Right cardiac atrium (tissue), 5 donors: Measurements from ENCODE around the gene ZNF764. TPM values are rescaled to one million over a fixed set of nuclear protein-coding genes. Genes with fewer than 3 reads are reported as not detected.
A peak's percentile ranks its signal among the peaks of the same experiment; 100 is the strongest.

Experiments
- ATAC-seq, 2 donors: fragments of 200-7000 bp; cut with Tn5 transposase; one replicate each; pipeline versions ENCODE4 v1.8.0 to v1.9.1; 2020; ENCODE audit warnings: moderate library complexity in 2 of 2, mild to moderate bottlenecking in 1 of 2
- DNase-seq, 3 donors: peaks; one replicate each; pipeline ENCODE4 v3.0.0-alpha.2; 2020
- H3K27ac ChIP-seq: one replicate; pipeline ENCODE4 v1.5.1; 2013; ENCODE audit warnings: mild to moderate bottlenecking, low read length, control low read depth, moderate library complexity
- H3K27me3 ChIP-seq: one replicate; pipeline ENCODE4 v1.6.1; 2013; ENCODE audit not compliant: control insufficient read depth, insufficient read depth
- H3K4me1 ChIP-seq: one replicate; pipeline ENCODE4 v1.6.1; 2013; ENCODE audit warnings: low read length; ENCODE audit not compliant: control insufficient read depth, insufficient read depth
- H3K4me3 ChIP-seq: one replicate; pipeline ENCODE4 v1.5.1; 2013; ENCODE audit warnings: low read length, control low read depth
- H3K9me3 ChIP-seq: one replicate; pipeline ENCODE4 v1.6.1; 2013; ENCODE audit warnings: low read length; ENCODE audit not compliant: control insufficient read depth
- WGBS: extraction: QIAGEN DNeasy Blood & Tissue Kit; methylation state at CpG from one replicate; pipeline ENCODE4 v1.1.7; 2013; 5-methylcytosine and 5-hydroxymethylcytosine counted together
- intact Hi-C, 4 donors: fragments of 100-400 bp; cut with DNase I; formaldehyde crosslinking; loops; one replicate each; pipeline versions ENCODE4 v1.11.0 to v1.14.0; 2022 to 2023
- polyA plus RNA-seq: library from polyadenylated mRNA; stranded (reverse); fragments of 200-250 nt; gene quantifications from one replicate; pipeline ENCODE4 v1.2.3, GENCODE V29; 2013
- total RNA-seq, 4 donors: library from RNA; stranded (reverse); fragmentation: NEBNext Ultra II Directional; extraction: Animal tissue kit (Norgen Biotek cat#: 25700); gene quantifications; one replicate each; pipeline ENCODE4 v1.2.1, GENCODE V29; 2021
- donor health status: healthy with polysubstance abuse.
- donor health status: DM: no; HTN: yes; CAD: no.
- donor health status: DM: no; HTN: no; CAD: no.
- donor health status: DM: no; HTN: yes; CAD: no; lungs with severe emphysema.
- donor health status: DM: yes; HTN: yes; CAD: no.

ZNF764 gene
- total and polyA plus RNA-seq, 5 donors, result 7.0 to 12.5 (median 12.2) TPM

DNA sequence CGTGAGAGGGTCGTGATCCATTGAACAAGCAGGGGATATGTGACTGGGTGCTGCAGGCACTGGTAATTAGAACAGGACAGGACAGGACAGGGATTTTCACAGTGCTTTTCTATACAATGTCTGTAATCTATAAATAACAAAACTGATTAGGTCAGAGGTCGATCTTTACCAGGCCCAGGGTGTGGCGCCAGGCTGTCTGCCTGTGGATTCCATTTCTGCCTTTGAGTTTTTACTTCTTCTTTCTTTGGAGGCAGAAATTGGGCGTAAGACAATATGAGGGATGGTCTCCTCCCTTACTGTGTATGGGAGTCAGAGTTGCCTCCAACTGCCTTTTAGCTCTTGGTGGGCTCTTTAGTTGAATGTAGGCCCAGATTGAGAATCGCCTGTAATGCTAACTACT, 1.5 kb upstream of the ZNF764 start:
- Histone ChIP-seq H3K27me3 (no peaks in the 10 kb centered on the region), H3K27ac (no peak overlapping the region), H3K4me3 (no peak overlapping the region), H3K9me3 (no peaks in the 10 kb centered on the region), H3K4me1 (peaks cover 5% of the 10 kb centered on the region)
- 90% methylated on average over 6 of the region's 6 CpGs for WGBS
- DNase-seq (peak in 2 of 3 donors; percentile 50 to 64), ATAC-seq (no peak)
- intact Hi-C loops, result no loop called here

GRCh38 chr16:30558789-30559377, 709 bp upstream of the ZNF764 start:
- no peaks in the 10 kb centered on the region for H3K9me3 ChIP-seq
- intact Hi-C loops, result loop anchor here in 1 of 4 donors (1.0 kb wide), 1 partner anchor 24 kb away; no protein-coding TSS in a partner anchor
- peak overlapping the region; percentile 68 for H3K4me3 ChIP-seq
- peak overlapping the region; percentile 91 for H3K27ac ChIP-seq
- peaks cover 5% of the 10 kb centered on the region for H3K4me1 ChIP-seq
- no peaks in the 10 kb centered on the region for H3K27me3 ChIP-seq
- WGBS, result 82% methylated on average over 21 of the region's 21 CpGs
- no peak for DNase-seq
- no peak for ATAC-seq

DNA sequence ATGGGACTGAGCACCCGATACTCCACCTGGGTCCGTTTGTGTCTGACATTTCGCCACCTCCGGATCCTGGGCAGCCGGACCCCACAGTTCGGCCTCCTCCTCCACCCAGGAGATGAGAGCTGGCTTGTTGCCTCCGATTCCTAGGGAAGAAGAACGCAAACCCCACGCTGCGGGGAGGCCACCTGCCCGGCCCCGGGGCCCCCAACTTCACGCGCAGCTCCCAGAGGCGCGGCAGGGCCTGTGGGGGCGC, 542 bp downstream of the ZNF764 start:
- Histone ChIP-seq H3K4me3 (peak overlapping the region; percentile 68), H3K4me1 (peaks cover 7% of the 10 kb centered on the region), H3K27me3 (no peaks in the 10 kb centered on the region), H3K9me3 (no peaks in the 10 kb centered on the region), H3K27ac (peak overlapping the region; percentile 94)
- DNase-seq (peak in 1 of 3 donors; percentile 32), ATAC-seq (peak in 1 of 2 donors; percentile 4)
- intact Hi-C loops, result no loop called here
- under 1% methylated on average over 17 of the region's 17 CpGs for WGBS

DNA sequence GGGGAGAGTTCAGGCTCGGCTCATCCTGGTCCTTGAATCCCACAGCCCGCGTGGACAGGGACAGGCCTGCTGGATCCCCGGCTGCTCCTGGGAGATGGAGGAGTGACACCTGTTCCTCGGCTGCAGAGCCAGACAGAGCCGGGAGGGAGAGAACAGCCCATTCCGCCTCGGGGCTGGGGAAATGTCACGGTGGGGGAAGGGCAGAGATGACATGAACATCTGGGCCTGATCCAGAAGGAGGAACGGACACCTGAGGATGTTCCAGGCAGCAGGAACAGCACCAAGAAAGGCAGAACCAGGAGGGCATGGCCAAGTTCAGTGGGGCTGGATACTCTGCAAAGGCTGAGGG, 2.1 kb downstream of the ZNF764 start:
- Histone ChIP-seq H3K4me3 (no peak overlapping the region), H3K27me3 (no peaks in the 10 kb centered on the region), H3K27ac (no peak overlapping the region), H3K4me1 (peaks cover 7% of the 10 kb centered on the region), H3K9me3 (no peaks in the 10 kb centered on the region)
- DNase-seq (peak in 1 of 3 donors; percentile 53), ATAC-seq (no peak)
- WGBS, result 52% methylated on average over 10 of the region's 10 CpGs
- intact Hi-C loops, result no loop called here

GRCh38 chr16:30555315-30556124, 2.7 kb downstream of the ZNF764 start:
- DNase-seq, result peak in 1 of 3 donors; percentile 66
- no peak overlapping the region for H3K4me3 ChIP-seq
- ATAC-seq, result no peak
- H3K27ac ChIP-seq, result no peak overlapping the region
- WGBS, result 93% methylated on average over 69 of the region's 69 CpGs
- no peaks in the 10 kb centered on the region for H3K27me3 ChIP-seq
- peaks cover 7% of the 10 kb centered on the region for H3K4me1 ChIP-seq
- intact Hi-C loops, result no loop called here
- H3K9me3 ChIP-seq, result no peaks in the 10 kb centered on the region

DNA sequence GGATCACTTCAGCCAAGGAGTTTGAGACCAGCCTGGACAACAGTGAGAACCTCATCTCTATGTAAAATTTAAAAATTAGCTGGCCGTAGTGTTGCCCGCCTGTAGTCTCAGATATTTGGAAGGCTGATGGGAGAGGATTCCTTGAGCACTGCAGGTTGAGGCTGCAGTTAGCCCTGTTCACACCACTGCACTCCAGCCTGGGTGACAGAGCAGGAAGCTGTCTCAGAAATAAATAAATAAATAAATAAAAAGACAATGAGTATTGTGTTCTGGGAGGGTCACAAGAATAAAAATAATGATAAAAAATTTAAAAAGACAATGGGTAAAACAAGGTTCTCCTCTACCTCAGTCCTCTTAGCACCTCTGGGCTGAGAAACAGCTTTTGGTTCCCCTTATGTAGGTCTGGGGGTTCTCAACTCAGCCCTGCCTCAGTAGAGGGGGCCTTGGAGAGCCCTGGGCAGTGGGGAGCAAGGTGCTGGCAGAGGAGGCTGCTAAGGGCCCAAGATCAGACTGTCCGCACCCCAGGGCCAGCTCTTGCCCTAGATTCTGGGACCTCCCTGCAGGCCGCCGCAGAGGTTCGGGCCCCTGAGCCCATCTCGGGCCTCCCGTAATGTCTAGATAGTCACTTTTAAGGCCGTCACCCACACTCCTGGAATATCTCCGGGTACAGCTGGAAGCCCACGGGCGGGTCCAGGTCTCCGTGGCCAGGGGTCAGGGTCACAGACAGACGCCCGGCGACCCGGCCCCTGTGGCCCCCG, 3.4 kb downstream of the ZNF764 start:
- no peak for ATAC-seq
- Histone ChIP-seq H3K27ac (no peak overlapping the region), H3K9me3 (no peaks in the 10 kb centered on the region), H3K27me3 (no peaks in the 10 kb centered on the region), H3K4me3 (no peak overlapping the region), H3K4me1 (peaks cover 7% of the 10 kb centered on the region)
- intact Hi-C loops, result no loop called here
- no peak for DNase-seq
- WGBS, result 94% methylated on average over 18 of the region's 18 CpGs

GRCh38 chr16:30553393-30553899, 4.7 kb downstream of the ZNF764 start:
- no peak overlapping the region for H3K4me3 ChIP-seq
- intact Hi-C loops, result no loop called here
- WGBS, result 83% methylated on average over 2 of the region's 2 CpGs

GRCh38 chr16:30552956-30553355, 5.2 kb downstream of the ZNF764 start:
- no peaks in the 10 kb centered on the region for H3K9me3 ChIP-seq
- WGBS, result 73% methylated on average over 4 of the region's 4 CpGs
- H3K4me3 ChIP-seq, result no peak overlapping the region
- intact Hi-C loops, result no loop called here
- DNase-seq, result peak in 1 of 3 donors; percentile 21
- no peak for ATAC-seq
- peaks cover 8% of the 10 kb centered on the region for H3K4me1 ChIP-seq
- no peaks in the 10 kb centered on the region for H3K27me3 ChIP-seq
- peak overlapping the region; percentile 23 for H3K27ac ChIP-seq

More at GRCh38 chr16:30553393-30553899, 4.7 kb downstream of the ZNF764 start:
- Histone ChIP-seq H3K27me3 (no peaks in the 10 kb centered on the region), H3K9me3 (no peaks in the 10 kb centered on the region), H3K27ac (peak overlapping the region; percentile 23), H3K4me1 (peaks cover 7% of the 10 kb centered on the region)
- ATAC-seq, result no peak
- DNase-seq, result peak in 1 of 3 donors; percentile 23

DNA sequence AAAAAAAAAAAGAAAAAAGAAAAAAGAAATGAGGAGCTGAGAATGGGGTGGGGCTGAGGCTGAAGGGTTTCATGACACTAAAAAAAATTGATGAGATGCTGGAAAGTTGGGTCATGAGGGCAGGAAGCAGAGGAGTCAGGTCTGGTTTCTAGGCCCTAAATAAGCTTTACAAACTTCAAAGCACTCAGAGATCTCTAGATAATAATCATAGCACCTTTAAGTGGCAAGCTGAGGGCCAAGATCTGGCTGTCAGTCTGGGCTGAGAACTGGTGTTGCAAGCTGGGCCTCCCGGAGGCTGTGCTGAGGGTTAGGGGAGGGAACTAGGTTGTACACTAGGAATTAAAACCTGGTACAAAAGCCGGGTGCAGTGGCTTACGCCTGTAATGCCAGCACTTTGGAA, 6.4 kb downstream of the ZNF764 start:
- DNase-seq, result peak in 1 of 3 donors; percentile 49
- intact Hi-C loops, result no loop called here
- Histone ChIP-seq H3K4me1 (peaks cover 7% of the 10 kb centered on the region), H3K27ac (no peak overlapping the region), H3K4me3 (no peak overlapping the region), H3K9me3 (no peaks in the 10 kb centered on the region), H3K27me3 (no peaks in the 10 kb centered on the region)
- ATAC-seq, result no peak
- 69% methylated on average over 3 of the region's 3 CpGs for WGBS

- peak overlapping the region; percentile 97 for H3K27ac ChIP-seq
- peak in 1 of 2 donors; percentile 20 for ATAC-seq
Observed at GRCh38 chr16:30548416-30549253, 9.5 kb downstream of the ZNF764 start.

More at GRCh38 chr16:30548416-30549253, 9.5 kb downstream of the ZNF764 start:
- Histone ChIP-seq H3K4me3 (no peak overlapping the region), H3K9me3 (no peaks in the 10 kb centered on the region), H3K4me1 (peaks cover 7% of the 10 kb centered on the region), H3K27me3 (no peaks in the 10 kb centered on the region)
- intact Hi-C loops, result no loop called here
- 65% methylated on average over 8 of the region's 8 CpGs for WGBS
- no peak for DNase-seq
